Measurements from ENCODE around the gene DOCK11. TPM values are rescaled to one million over a fixed set of nuclear protein-coding genes. Genes with fewer than 3 reads are reported as not detected.

The DOCK11 gene
- total and polyA plus RNA-seq, 2 donors (not counting 3 experiments of a cell fraction or from before 2014, with no cell fraction given): 0.37 to 0.86 TPM

DNA sequence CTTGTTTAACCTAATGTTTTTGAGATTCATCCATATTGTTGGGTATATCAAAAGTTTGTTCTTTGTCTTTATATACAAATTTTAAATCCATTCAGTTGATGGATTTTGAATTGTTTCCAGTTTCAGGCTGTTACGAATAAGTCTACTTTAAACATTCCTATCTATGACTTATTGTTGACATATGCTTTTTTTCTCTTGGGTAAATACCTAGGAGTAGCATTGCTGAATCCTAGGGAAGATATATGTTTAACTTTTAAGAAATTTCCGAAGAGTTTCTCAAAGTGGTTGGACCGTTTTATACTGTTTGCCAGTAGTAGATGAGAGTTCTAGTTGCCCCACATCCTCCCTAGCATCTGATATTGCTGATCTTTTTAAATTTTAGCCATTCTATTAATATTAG lies 170.9 kb downstream of the DOCK11 start:
- dilution Hi-C loops (cut with MboI; ENCODE audit: extremely low pct_ligation_motif_present, low sequenced_read_pairs) (no loop called here), intact Hi-C loops (cut with micrococcal nuclease) (no loop called here)
- Histone ChIP-seq H3K9me3 (replicated peaks; ENCODE audit: control insufficient read depth, insufficient read depth, low read length) (no peaks in the 10 kb centered on the region), H3K36me3 (ENCODE audit: control insufficient read depth in 2 of 2, extremely low read depth in 1 of 2, insufficient read depth in 2 of 2, low read length in 2 of 2) (no peaks in the 10 kb centered on the region), H3K9me1 (replicated peaks; ENCODE audit: control insufficient read depth, extremely low read depth, insufficient read depth, low read length) (no peaks in the 10 kb centered on the region), H3K27ac (ENCODE audit: insufficient read depth, low read depth, low read length) (no peak overlapping the region), H3K4me1 (ENCODE audit: control insufficient read depth, extremely low read depth, insufficient read depth, low read length) (no peaks in the 10 kb centered on the region), H3K9ac (replicated peaks; ENCODE audit: extremely low read depth, insufficient read depth, low read length) (no peak overlapping the region), H2AFZ (ENCODE audit: low read depth, low read length) (no peak overlapping the region), H3K4me2 (ENCODE audit: insufficient read depth, low read length) (no peak overlapping the region), H3K4me3 (replicated peaks in 1 of 3; ENCODE audit: insufficient read depth in 1 of 3, low read depth in 1 of 3, low read length in 3 of 3) (no peak overlapping the region), H3K27me3 (ENCODE audit: control insufficient read depth in 2 of 2, insufficient read depth in 2 of 2, low read length in 2 of 2) (no peaks in the 10 kb centered on the region), H3K79me2 (ENCODE audit: control insufficient read depth, insufficient read depth, low read length) (no peaks in the 10 kb centered on the region), H4K20me1 (replicated peaks; ENCODE audit: control insufficient read depth, extremely low read depth, insufficient read depth, low read length) (no peaks in the 10 kb centered on the region)
- DNase-seq (ENCODE audit: low read depth, low spot score) (no peak), FAIRE-seq (no peak)
- ChIA-PET CTCF (no interaction called here), POLR2A (no interaction called here)
- TF ChIP-seq MYC (IDR thresholded peaks at IDR 0.05; ENCODE audit: low read depth, low read length) (no peak), POLR2A (IDR thresholded peaks at IDR 0.05; ENCODE audit: low read depth, low read length) (no peak), GATA2 (IDR thresholded peaks at IDR 0.05; ENCODE audit: insufficient read depth, insufficient read length, low read depth, low read length) (no peak), EZH2 (IDR thresholded peaks at IDR 0.05; ENCODE audit: borderline replicate concordance, low read depth, low read length, severe bottlenecking) (no peak), JUN (IDR thresholded peaks at IDR 0.05; ENCODE audit: borderline replicate concordance, insufficient read depth, insufficient read length, low read depth) (no peak), FOS (IDR thresholded peaks at IDR 0.05; ENCODE audit: borderline replicate concordance, insufficient read depth, low read length) (no peak), POLR2AphosphoS5 (IDR thresholded peaks at IDR 0.05; ENCODE audit: insufficient read depth, low read depth, low read length) (no peak)
- TF ChIP-seq, protein P1, sequence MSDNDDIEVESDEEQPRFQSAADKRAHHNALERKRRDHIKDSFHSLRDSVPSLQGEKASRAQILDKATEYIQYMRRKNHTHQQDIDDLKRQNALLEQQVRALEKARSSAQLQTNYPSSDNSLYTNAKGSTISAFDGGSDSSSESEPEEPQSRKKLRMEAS (IDR thresholded peaks at IDR 0.05; ENCODE audit: insufficient read depth, insufficient read length): no peak
- TF ChIP-seq, protein P2, sequence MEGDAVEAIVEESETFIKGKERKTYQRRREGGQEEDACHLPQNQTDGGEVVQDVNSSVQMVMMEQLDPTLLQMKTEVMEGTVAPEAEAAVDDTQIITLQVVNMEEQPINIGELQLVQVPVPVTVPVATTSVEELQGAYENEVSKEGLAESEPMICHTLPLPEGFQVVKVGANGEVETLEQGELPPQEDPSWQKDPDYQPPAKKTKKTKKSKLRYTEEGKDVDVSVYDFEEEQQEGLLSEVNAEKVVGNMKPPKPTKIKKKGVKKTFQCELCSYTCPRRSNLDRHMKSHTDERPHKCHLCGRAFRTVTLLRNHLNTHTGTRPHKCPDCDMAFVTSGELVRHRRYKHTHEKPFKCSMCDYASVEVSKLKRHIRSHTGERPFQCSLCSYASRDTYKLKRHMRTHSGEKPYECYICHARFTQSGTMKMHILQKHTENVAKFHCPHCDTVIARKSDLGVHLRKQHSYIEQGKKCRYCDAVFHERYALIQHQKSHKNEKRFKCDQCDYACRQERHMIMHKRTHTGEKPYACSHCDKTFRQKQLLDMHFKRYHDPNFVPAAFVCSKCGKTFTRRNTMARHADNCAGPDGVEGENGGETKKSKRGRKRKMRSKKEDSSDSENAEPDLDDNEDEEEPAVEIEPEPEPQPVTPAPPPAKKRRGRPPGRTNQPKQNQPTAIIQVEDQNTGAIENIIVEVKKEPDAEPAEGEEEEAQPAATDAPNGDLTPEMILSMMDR (IDR thresholded peaks at IDR 0.05; ENCODE audit: extremely low read depth in 1 of 2, insufficient read depth in 1 of 2, low read depth in 1 of 2, low read length in 2 of 2): no peak
- no TSS peak for BruUV-seq (replicated peaks)
